Fibroblast of peridontal ligament (primary cell): ENCODE data around the gene CACNA1C.
"Not testable (repeated sequence)": the region's sequence is repeated elsewhere in the genome, so short reads cannot be mapped to it uniquely, and the experiment has no call there.

ENCODE experiments used
- DNase-seq: peaks from one replicate; pipeline ENCODE4 v3.0.0-alpha.2; 2010; ENCODE audit errors: extremely low read depth

CACNA1C gene

GRCh38 chr12:2733493-2734355 is 680.9 kb downstream of the CACNA1C start:
- no peak for DNase-seq

- DNase-seq = no peak
Measured at GRCh38 chr12:2735432-2735831, 682.6 kb downstream of the CACNA1C start.

- no peak for DNase-seq
Measured at GRCh38 chr12:2737656-2738241, 685.0 kb downstream of the CACNA1C start.

GRCh38 chr12:2739069-2739468 is 686.3 kb downstream of the CACNA1C start:
- DNase-seq = no peak

- peak; percentile 76 for DNase-seq
Measured at GRCh38 chr12:2739832-2740641, 687.2 kb downstream of the CACNA1C start.

GRCh38 chr12:2742037-2742436 is 689.2 kb downstream of the CACNA1C start:
- DNase-seq = not testable (repeated sequence)

- no peak for DNase-seq
Measured at GRCh38 chr12:2743478-2743877, 690.7 kb downstream of the CACNA1C start.

- DNase-seq = peak; percentile 57
Measured at GRCh38 chr12:2745655-2746054, 692.9 kb downstream of the CACNA1C start.
